Mesothelial cell of epicardium (in vitro differentiated cells): Measurements from ENCODE around the gene CDS1. TPM values are rescaled to one million over a fixed set of nuclear protein-coding genes. Genes with fewer than 3 reads are reported as not detected.
"Not testable (repeated sequence)": the region's sequence is repeated elsewhere in the genome, so short reads cannot be mapped to it uniquely, and the experiment has no call there.

Experiments
- DNase-seq, 2 experiments: peaks; one replicate each; pipeline ENCODE4 v3.0.0; 2021; ENCODE audit warnings: low spot score in 2 of 2; ENCODE audit not compliant: unreplicated experiment in 2 of 2
- H3K27ac Mint-ChIP-seq: 2 replicates; pipeline ENCODE4 v1.8.0; 2021; ENCODE audit warnings: mixed read lengths
- H3K27me3 Mint-ChIP-seq: 2 replicates; pipeline ENCODE4 v1.8.0; 2021; ENCODE audit warnings: low read depth, mixed read lengths
- H3K36me3 Mint-ChIP-seq: 2 replicates; pipeline ENCODE4 v1.8.0; 2021; ENCODE audit warnings: mixed read lengths
- H3K4me1 Mint-ChIP-seq: 2 replicates; pipeline ENCODE4 v1.8.0; 2021; ENCODE audit warnings: mixed read lengths
- H3K4me3 Mint-ChIP-seq: 2 replicates; pipeline ENCODE4 v1.8.0; 2021; ENCODE audit warnings: mild to moderate bottlenecking, moderate library complexity, mixed read lengths
- H3K9me3 Mint-ChIP-seq: 2 replicates; pipeline ENCODE4 v1.8.0; 2021; ENCODE audit warnings: mixed read lengths
- total RNA-seq: library from RNA; stranded (reverse); gene quantifications from 3 replicates; pipeline ENCODE4 v1.2.1, GENCODE V29; 2021
- TF ChIP-seq, protein P1 (sequence below): fragments of 200-600 bp; sonication (generic); IDR thresholded peaks from one replicate; pipeline ENCODE4 v1.5.0; 2021; ENCODE audit warnings: antibody characterized with exemption; ENCODE audit not compliant: unreplicated experiment

CDS1 gene
- total RNA-seq, 1 donor from 2014 or later, result 18.7 TPM

DNA sequence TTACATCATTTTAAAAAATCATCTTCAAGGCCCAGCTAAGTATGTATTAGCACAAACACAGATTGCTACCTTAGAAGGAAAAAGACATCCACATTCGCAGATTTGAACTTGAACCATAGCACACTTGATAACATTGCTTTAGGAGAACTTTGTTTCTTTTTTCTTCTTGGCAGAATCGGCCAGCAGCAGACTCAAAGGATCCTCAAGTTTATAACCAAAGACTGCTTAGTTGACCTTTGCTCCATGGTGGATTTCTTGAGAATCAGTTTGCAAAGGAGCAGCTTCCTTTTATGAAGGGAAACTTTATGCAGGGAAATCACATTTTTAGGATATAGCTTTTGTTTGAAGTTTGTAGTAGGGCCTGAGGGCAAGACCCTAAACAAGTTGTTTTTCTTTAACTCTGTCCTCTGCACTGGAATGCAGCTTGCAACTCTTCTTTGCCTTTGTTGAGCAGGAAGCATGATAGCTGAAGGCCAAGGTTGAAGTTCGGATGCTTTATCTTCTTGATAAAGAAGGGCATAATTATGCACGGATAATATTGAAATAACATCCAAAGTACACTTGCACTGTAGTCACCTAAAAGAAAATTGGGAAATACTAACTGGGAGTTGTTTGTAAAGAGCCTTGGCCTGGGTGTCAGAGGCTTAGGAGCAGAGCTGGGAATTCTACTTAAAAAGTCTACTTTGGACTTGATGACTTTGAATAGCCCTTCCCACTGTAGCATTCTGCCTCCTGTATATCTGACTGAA is 78.4 kb downstream of the CDS1 start:
- no peak for DNase-seq
- Mint-ChIP-seq H3K27me3 (no peaks in the 10 kb centered on the region), H3K36me3 (peaks cover 29% of the 10 kb centered on the region), H3K9me3 (peaks cover 22% of the 10 kb centered on the region), H3K27ac (no peak overlapping the region), H3K4me3 (no peak overlapping the region), H3K4me1 (peaks cover 11% of the 10 kb centered on the region)
- TF ChIP-seq, protein P1, sequence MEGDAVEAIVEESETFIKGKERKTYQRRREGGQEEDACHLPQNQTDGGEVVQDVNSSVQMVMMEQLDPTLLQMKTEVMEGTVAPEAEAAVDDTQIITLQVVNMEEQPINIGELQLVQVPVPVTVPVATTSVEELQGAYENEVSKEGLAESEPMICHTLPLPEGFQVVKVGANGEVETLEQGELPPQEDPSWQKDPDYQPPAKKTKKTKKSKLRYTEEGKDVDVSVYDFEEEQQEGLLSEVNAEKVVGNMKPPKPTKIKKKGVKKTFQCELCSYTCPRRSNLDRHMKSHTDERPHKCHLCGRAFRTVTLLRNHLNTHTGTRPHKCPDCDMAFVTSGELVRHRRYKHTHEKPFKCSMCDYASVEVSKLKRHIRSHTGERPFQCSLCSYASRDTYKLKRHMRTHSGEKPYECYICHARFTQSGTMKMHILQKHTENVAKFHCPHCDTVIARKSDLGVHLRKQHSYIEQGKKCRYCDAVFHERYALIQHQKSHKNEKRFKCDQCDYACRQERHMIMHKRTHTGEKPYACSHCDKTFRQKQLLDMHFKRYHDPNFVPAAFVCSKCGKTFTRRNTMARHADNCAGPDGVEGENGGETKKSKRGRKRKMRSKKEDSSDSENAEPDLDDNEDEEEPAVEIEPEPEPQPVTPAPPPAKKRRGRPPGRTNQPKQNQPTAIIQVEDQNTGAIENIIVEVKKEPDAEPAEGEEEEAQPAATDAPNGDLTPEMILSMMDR, result no peak

DNA sequence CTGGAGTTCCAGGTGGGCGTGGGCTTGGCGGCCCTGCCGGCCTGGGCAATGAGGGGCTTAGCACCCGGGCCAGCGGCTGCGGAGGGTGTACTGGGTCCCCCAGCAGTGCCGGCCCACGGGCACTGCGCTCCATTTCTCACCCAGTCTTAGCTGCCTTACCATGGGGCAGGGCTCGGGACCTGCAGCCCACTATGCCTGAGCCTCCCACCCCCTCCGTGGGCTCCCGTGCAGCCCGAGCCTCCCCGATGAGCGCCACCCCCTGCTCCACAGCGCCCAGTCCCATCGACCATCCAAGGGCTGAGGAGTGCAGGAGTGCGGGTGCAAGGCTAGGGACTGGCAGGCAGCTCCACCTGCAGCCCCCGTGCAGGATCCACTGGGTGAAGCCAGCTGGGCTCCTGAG is 81.8 kb downstream of the CDS1 start:
- H3K27me3 Mint-ChIP-seq, H3K27ac Mint-ChIP-seq, DNase-seq, H3K4me3 Mint-ChIP-seq: not testable (repeated sequence)
- Mint-ChIP-seq H3K36me3 (peaks cover 32% of the 10 kb centered on the region), H3K4me1 (peaks cover 14% of the 10 kb centered on the region), H3K9me3 (peaks cover 14% of the 10 kb centered on the region)

DNA sequence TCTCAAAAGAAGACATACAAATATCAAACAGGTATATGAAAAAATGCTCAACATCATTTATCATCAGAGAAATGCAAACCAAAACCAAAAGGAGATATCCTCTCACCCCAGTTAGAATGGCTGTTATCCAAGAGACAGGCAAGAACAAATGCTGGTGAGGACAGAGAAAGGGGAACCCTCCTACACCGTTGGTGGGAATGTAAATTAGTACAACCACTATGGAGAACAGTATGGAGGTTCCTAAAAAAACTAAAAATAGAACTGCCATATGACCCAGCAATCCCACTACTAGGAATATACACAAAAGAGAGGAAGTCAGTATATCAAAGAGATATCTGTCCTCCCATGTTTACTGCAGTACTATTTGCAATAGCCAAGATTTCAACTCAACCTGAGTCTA is 83.5 kb downstream of the CDS1 start:
- H3K4me1 Mint-ChIP-seq, result peaks cover 9% of the 10 kb centered on the region
- H3K27ac Mint-ChIP-seq, result no peak overlapping the region
- H3K36me3 Mint-ChIP-seq, result peaks cover 35% of the 10 kb centered on the region
- TF ChIP-seq, protein P1, result no peak
- peaks cover 14% of the 10 kb centered on the region for H3K9me3 Mint-ChIP-seq
- no peak for DNase-seq
- H3K27me3 Mint-ChIP-seq, result no peaks in the 10 kb centered on the region
- H3K4me3 Mint-ChIP-seq, result no peak overlapping the region

DNA sequence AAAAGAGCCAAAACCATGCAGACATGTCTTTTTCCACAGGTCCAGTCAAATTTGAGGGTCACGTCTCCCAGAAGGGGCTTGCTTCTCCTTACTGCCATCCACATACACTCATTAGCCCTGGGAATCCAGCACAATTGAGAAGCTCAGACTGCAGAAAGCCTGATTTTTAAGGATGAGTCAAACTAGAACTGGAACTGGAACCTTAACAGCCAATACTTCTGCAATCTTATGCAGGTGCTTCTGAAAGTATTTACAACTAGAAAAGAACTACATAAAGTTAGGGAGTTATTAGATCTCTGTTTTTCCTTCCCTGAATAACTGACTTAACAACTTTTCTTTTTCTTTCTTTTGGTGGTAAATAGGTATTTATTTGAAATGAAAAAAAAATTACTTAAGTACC is 86.3 kb downstream of the CDS1 start:
- peaks cover 14% of the 10 kb centered on the region for H3K4me1 Mint-ChIP-seq

DNA sequence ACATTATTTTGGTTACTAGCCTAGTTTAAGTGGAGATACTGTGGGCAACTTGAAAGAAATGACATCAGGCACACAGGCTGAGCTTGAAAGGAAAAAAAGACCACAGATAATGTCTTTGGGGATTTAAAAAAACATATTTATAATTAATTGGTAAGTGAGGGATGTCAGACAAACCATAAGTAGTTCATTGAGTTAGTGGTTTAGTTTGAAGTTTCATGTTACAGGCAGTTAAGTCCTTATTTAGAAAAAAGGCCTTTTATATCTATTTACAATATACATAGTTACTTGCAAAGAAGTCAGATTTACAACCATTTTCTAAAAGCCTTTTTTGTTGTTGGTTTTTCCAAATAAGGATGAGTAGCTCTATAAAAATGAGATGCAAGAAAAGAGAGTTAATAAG is 89.2 kb downstream of the CDS1 start:
- H3K27me3 Mint-ChIP-seq, result no peaks in the 10 kb centered on the region
- TF ChIP-seq, protein P1, result no peak
- DNase-seq, result no peak
- no peak overlapping the region for H3K27ac Mint-ChIP-seq
- peaks cover 14% of the 10 kb centered on the region for H3K4me1 Mint-ChIP-seq
- peaks cover 36% of the 10 kb centered on the region for H3K36me3 Mint-ChIP-seq
- no peaks in the 10 kb centered on the region for H3K9me3 Mint-ChIP-seq
- H3K4me3 Mint-ChIP-seq, result no peak overlapping the region

More for the DNA sequence above, 86.3 kb downstream of the CDS1 start:
- Mint-ChIP-seq H3K36me3 (peaks cover 49% of the 10 kb centered on the region), H3K27ac (no peak overlapping the region), H3K27me3 (no peaks in the 10 kb centered on the region), H3K9me3 (peaks cover 14% of the 10 kb centered on the region), H3K4me3 (no peak overlapping the region)
- TF ChIP-seq, protein P1, result no peak
- no peak for DNase-seq

DNA sequence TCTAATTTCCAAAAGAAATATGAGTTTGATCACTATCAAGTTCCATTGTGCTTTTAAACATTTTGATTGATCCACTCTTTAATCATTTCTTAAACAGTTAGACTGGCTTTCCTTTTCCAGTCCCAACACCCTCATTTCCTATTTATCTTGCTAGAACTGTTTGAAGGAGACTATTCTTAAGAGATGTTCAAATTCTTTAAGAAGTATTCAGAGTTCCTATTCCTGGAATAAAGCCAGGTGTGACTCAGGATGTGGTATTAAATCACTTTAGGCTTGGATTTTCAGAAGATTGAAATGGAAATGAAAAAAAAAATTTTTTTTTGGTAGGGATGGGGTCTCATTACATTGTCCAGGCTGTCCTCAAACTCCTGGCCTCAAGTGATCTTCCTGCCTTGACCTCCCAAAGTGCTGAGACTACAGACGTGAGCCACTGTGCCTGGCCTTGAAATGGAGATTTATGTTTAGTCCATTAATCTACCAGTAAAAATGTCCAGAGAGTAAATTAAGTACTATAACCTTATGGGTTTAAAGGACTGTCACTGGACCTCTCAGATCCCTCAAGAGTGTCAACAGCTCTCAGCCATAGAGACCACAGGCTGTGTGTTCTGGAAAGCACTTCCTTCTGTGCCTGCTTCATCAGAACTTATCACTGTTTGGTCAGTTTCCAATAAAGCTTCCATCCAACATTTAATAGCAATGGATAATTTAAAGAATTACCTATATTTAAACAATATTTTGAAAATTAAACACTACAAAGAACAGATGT is 90.7 kb downstream of the CDS1 start:
- Mint-ChIP-seq H3K4me1 (peaks cover 12% of the 10 kb centered on the region), H3K27me3 (no peaks in the 10 kb centered on the region), H3K4me3 (no peak overlapping the region), H3K9me3 (no peaks in the 10 kb centered on the region), H3K36me3 (peaks cover 38% of the 10 kb centered on the region), H3K27ac (no peak overlapping the region)
- TF ChIP-seq, protein P1, result no peak
- no peak for DNase-seq
